SH-SY5Y (cell line): ENCODE measurements around the gene DOCK2.

Source experiments
- GATA2 ChIP-seq: IDR thresholded peaks from 2 replicates; pipeline ENCODE4 v1.6.1; 2011; ENCODE audit warnings: mild to moderate bottlenecking, low read depth, low read length
- GATA3 ChIP-seq: IDR thresholded peaks from 2 replicates; pipeline ENCODE4 v1.6.1; 2011; ENCODE audit warnings: low read depth, mild to moderate bottlenecking, low read length, moderate library complexity

DNA sequence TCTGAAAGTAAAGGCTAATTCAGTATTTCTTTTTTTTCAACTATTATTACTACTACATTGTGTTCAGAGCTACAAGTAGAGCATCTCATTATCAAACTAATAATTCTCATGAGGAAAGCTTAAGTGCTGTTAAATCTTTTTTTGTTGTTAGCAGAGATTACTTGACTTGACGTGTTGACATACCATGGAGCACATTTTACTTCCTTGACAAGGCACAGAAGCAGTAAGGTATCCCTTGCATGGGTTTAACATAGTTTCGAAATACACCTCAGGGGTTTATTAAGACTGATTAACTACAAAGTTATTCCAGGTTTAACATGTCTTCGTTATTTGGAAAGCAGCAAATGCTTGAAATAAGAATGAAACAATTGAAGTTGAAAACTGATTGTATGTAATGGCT is 46.5 kb upstream of the DOCK2 start:
- no peak for TF ChIP-seq GATA3
- no peak for TF ChIP-seq GATA2
